ENCODE results near the gene ATP9B. TPM values are rescaled to one million over a fixed set of nuclear protein-coding genes. Genes with fewer than 3 reads are reported as not detected.

ATP9B gene
- total RNA-seq, 1 donor from 2014 or later, result 16.2 TPM

GRCh38 chr18:79214056-79214455 lies 144.9 kb downstream of the ATP9B start:
- no peak for TF ChIP-seq CTCF (IDR thresholded peaks at IDR 0.05; ENCODE audit: insufficient read depth, low read length, poor library complexity, severe bottlenecking)

GRCh38 chr18:79216176-79216575 lies 147.0 kb downstream of the ATP9B start:
- DNase-seq (ENCODE audit: low read depth), result no peak
- TF ChIP-seq CTCF (IDR thresholded peaks at IDR 0.05; ENCODE audit: insufficient read depth, low read length, poor library complexity, severe bottlenecking), result no peak
- Histone ChIP-seq H3K36me3 (ENCODE audit: control insufficient read depth, insufficient read depth, low read length) (no peaks in the 10 kb centered on the region), H3K4me3 (ENCODE audit: low read depth, low read length) (no peak overlapping the region), H3K27me3 (ENCODE audit: control insufficient read depth, insufficient read depth, low read length) (no peaks in the 10 kb centered on the region)

More at GRCh38 chr18:79214056-79214455, 144.9 kb downstream of the ATP9B start:
- H3K4me3 ChIP-seq (ENCODE audit: low read depth, low read length), result no peak overlapping the region
- H3K36me3 ChIP-seq (ENCODE audit: control insufficient read depth, insufficient read depth, low read length), result peaks cover 1% of the 10 kb centered on the region
- no peaks in the 10 kb centered on the region for H3K27me3 ChIP-seq (ENCODE audit: control insufficient read depth, insufficient read depth, low read length)
- DNase-seq (ENCODE audit: low read depth), result no peak

GRCh38 chr18:79217979-79218604 lies 148.9 kb downstream of the ATP9B start:
- TF ChIP-seq CTCF (IDR thresholded peaks at IDR 0.05; ENCODE audit: insufficient read depth, low read length, poor library complexity, severe bottlenecking), result no peak
- H3K27me3 ChIP-seq (ENCODE audit: control insufficient read depth, insufficient read depth, low read length), result no peaks in the 10 kb centered on the region
- DNase-seq (ENCODE audit: low read depth), result no peak
- H3K36me3 ChIP-seq (ENCODE audit: control insufficient read depth, insufficient read depth, low read length), result no peaks in the 10 kb centered on the region
- no peak overlapping the region for H3K4me3 ChIP-seq (ENCODE audit: low read depth, low read length)

GRCh38 chr18:79218605-79219190 lies 149.5 kb downstream of the ATP9B start:
- no peaks in the 10 kb centered on the region for H3K27me3 ChIP-seq (ENCODE audit: control insufficient read depth, insufficient read depth, low read length)
- no peak for TF ChIP-seq CTCF (IDR thresholded peaks at IDR 0.05; ENCODE audit: insufficient read depth, low read length, poor library complexity, severe bottlenecking)
- no peak for DNase-seq (ENCODE audit: low read depth)
- H3K36me3 ChIP-seq (ENCODE audit: control insufficient read depth, insufficient read depth, low read length), result no peaks in the 10 kb centered on the region
- no peak overlapping the region for H3K4me3 ChIP-seq (ENCODE audit: low read depth, low read length)

GRCh38 chr18:79221136-79221535 lies 151.9 kb downstream of the ATP9B start:
- no peak for DNase-seq (ENCODE audit: low read depth)
- H3K4me3 ChIP-seq (ENCODE audit: low read depth, low read length), result no peak overlapping the region
- no peaks in the 10 kb centered on the region for H3K27me3 ChIP-seq (ENCODE audit: control insufficient read depth, insufficient read depth, low read length)
- no peaks in the 10 kb centered on the region for H3K36me3 ChIP-seq (ENCODE audit: control insufficient read depth, insufficient read depth, low read length)
- TF ChIP-seq CTCF (IDR thresholded peaks at IDR 0.05; ENCODE audit: insufficient read depth, low read length, poor library complexity, severe bottlenecking), result no peak

GRCh38 chr18:79222790-79223189 lies 153.6 kb downstream of the ATP9B start:
- Histone ChIP-seq H3K4me3 (ENCODE audit: low read depth, low read length) (no peak overlapping the region), H3K36me3 (ENCODE audit: control insufficient read depth, insufficient read depth, low read length) (no peaks in the 10 kb centered on the region), H3K27me3 (ENCODE audit: control insufficient read depth, insufficient read depth, low read length) (no peaks in the 10 kb centered on the region)
- DNase-seq (ENCODE audit: low read depth), result no peak
- no peak for TF ChIP-seq CTCF (IDR thresholded peaks at IDR 0.05; ENCODE audit: insufficient read depth, low read length, poor library complexity, severe bottlenecking)
